ENCODE data around the gene VPS13C.

VPS13C gene

DNA sequence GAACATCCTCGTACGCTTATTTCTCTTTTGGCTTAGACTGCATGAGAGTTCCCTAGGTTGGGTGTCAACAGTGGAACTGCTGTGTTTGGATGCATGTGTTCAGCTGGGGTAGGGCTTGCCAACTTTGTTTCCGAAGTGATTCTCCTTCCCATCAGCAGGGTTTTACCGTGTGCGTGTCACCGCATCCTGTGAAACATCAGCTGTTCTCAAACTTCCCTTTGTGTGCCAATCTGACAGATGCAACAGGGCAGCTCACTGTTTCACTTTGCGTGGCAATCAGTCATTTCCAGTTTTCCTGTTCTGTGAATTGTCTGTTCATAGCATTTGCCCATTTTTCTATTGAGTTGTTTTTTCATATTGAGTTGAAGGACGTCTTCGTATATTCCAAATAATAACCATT lies 218.8 kb downstream of the VPS13C start:
- no peak for DNase-seq

DNA sequence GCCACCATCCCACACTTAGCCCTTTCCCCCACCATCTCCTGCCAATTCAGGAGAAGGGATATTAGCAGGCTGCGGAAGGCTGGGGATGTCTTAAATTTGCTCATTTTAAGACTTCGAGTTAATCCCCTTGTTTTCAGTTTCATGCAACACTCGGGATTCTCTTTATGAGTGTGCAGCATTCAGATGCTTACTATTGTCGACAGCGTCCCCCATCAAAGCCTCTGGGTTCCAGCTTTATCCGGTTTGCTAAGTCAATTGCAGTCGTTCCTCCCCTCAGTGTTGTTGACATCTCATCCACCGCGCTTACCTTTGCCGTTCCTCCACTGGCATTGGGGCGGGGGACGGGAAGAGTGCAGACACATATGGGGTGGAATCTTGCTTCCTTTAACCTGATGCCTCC lies 220.2 kb downstream of the VPS13C start:
- DNase-seq, result no peak

DNA sequence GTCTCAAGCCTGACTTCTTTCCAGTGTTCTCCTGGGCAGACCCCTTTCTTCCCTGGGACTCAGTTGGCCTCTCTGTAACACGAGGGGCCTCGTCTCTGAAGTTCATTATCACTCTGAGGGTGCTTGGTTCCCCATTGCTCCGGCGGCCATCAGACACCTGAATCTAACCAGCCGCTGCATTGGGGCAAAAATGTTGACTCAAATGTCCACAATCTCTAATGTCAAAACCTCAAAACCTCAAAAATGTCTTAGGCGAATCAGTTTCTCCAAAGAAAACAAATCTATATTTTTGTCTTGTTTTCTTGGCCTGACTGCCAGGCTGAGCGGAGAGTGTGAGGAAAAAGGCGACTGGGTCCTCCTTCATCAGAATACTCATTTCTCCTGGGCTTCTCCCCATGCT lies 220.7 kb downstream of the VPS13C start:
- no peak for DNase-seq

DNA sequence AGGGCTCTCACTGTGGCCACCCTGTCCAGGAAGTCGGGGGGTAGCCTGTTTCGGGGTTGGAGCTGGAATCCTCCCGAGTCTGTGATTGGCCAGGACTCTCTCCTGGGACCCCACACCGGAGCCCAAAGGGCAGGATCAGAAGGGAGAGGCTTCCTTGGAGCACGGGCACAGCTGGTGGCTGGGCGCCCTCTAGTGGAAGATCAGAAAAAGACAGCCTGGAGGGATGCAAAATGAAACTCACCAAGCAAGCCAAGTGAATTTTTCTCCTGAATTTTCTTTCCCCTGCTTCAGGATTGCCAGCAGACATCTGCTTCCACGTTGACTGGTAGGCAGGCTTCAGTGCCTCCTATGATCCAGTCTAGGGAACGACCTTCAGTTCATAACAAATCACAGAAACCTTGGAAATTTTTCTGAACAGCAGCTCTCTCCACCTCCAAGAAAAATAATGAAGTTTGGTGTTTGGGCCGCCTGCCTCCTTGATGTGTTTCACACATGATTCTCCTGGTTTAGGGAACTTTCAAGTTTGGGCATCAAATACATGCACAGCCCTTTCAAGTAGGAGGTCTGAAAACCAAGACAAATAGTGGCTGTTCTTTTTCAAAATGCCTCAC lies 224.6 kb downstream of the VPS13C start:
- peak; percentile 53 for DNase-seq

DNA sequence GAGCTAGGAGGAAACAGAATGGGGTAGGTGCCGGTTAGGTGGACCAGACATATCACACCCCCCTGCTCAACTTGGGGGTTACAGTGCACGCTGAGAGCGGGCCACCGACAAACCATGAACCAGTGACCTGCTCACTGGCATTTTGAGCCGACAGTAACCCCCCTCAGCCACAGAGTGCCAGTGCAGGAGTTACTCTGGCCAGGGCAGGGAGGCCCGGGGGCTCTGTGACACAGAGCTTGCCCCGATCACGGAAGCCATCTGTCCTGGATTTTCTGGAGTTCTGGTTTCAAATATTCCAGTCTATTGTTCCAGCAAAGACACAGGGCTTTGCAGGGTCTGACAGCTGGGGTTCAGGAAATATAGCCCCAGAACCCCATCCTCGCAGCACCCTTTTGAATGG lies 225.2 kb downstream of the VPS13C start:
- no peak for DNase-seq

DNA sequence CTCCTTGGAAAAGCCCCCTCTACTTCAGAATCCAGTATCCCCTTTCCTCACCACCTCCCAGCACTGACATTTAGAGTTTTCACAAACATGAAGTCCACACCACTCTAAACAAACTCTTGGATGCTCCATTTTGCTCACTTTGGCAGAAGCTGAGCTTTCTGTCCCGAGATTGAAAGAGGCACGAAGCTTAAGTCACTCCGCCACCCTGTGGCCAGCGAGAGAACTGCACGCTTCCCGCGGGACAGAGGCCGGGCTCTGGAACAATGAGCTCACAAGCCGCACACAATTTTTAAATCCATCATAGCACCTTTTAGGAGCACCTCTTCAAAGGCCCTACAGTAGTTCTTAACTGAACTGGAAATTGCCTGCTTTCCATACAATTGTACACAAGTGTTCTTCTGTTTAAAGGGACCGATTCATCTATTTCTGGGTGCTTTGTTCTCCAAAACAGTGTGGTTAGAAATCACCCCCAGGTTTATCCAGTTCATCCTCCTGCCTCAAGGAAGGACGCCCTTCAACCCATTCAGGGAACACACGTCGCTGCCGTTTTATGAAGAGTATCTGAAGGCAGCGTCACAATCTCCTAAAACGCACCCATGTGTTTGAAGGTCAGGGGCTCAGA lies 226.1 kb downstream of the VPS13C start:
- DNase-seq, result peak; percentile 74

DNA sequence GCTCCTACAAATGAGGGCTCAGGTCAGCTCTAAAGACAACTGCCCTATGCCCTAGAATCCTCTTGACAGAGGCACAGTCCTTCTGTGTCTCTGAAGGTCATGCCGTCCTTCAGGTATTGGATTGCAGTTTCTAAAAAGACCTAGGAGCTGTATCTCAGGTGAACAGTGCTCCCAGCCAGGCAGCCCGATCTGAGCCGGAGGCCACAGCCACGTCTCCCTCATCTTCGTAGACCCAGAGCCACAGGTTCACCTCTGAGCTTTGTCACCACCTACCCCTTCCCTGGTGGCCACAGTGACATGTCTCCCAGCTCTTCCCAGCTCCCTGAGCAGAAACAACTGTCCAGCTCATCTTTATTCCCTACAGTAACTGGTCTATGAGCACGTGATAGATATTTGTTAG lies 228.0 kb downstream of the VPS13C start:
- no peak for DNase-seq

DNA sequence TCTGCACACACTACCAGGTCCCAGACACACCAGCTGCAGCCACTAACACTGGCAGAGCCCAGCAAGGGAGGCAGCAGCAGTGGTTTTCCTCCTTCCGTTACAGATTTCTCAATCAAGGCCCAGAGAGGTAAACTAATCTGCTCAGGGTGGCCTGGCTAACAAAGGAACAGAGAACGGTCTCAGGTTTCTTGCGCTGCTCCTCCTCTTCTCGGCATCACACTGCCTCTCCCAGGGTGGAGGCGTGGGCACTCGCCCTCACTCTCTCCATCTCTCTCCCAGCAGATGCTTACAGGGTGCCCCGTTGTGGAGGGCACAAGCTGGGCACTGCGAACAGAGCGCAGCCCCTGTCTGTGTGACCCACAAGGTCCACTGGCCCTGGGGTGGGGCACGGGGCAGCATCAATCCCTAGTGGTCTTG lies 228.7 kb downstream of the VPS13C start:
- DNase-seq, result no peak

DNA sequence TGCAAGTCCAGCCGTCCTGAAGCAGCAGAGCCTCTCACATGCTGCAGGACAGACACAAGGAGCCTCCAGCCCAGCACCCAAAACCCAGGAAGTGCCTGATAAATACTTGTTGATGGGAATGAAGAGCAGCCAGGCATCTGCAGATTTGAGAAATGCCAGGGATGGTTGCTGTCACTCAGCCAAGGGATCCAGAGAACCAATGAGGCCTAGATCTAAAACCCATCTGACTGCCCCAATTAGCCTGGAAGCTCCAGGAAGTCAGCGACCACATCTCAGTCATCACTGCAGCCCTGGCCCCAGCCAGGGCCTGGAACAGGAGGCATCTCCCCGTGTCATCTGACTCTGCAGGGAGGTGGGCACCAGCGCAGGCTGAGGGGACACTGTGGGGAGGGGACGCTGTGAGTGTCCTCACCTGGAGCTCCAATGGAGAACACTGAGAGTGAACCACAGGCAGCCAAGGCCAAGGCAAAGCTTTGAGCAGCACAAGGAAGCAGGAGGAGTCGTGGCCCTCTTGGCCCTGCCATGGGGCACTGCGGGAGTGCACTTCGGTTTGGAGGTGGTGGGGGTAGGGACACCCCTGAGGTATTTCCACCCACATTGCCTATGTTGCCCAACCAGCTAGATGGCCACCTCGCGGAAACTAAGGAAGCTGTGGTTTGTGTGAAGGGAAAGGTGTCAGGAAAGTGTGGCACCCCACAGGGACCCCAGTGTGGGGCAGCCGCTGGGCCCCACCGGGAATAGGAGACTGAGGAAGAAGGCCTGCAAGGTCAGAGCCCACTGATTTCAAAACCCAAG lies 229.5 kb downstream of the VPS13C start:
- no peak for DNase-seq

DNA sequence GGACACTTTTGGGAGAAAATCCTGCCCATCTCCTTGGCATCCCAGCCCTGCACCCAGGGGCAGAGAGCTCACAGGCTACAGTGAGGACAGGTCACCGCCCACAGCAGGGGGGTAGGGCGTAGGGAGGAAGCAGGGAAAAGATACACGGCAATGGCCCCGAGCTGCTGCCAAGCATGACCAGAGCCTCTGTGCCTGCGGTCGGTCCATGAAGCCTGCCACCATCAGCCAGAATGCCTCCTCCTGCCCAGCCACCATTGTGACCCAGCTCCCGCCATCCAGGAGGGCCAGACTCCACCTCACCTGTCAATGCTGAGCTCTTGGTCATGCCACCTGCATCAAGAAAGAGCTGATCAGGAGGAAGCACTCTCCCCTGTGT lies 230.7 kb downstream of the VPS13C start:
- no peak for DNase-seq

DNA sequence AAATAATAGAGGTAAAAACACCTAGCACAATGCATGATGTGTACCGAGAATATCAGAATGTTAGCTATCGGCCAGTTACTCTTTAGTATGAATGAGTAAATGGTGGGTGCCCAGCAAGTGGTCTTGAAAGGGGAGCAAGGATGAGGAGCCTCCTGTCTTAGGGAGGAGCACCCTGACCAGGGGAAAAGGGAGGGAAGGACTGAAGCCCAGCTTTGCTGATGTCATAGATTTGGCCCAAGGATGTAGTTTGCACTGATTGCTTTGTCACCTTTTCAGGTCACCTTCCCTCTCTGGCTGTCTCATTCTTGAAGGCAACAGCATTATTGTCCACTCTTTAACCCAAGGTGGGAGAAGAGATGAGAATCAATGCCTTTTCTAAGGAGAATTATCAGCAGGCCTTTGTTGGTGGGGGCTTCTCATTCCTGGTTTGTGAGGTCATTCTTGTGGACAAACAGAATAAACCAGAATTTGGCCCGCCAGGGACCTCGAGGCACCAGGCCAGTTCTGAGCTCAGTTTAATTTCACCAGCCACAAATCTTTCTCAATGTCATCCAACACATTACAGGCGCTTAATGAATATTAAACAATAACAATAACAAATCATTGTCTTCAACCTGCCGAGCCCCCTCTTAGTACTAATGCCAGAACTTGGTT lies 231.3 kb downstream of the VPS13C start:
- DNase-seq, result no peak

DNA sequence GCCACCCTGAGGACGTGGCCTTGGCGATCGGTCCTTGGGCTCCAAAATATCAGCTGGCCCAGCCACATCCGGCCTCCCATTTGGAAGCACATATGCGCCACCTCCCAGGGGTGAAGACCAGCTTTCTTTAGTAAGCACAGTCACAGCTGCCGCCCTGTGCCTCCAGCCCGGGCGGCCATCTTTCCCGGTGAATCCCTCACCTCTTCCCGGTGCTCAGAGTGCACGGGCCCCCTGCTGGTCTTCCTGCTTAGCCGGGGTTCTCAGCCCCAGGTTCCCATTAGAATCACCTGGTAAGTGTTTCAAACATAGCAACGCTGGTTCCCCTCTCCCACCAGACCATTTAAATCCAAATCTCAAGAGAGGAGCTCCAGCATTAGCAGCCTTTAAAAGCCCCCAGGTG lies 232.2 kb downstream of the VPS13C start:
- no peak for DNase-seq

DNA sequence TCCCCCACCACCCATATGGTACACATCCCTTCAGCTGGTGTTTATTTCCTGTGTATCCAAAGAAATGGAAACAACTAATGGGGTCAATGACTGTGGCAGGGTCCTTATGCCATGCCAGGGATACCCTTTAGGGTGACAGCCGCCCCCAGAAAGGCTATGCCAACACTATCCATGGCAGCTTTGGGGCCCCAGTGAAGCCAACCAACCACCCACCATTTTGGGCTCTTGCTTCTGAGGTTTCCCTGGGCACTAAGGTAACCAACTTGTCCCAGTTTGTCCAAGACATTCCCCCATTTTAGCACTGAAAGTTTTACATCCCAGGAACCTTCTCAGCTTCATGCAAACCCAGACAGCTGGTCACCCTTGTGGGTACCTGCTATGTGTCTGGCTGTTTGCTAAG lies 233.1 kb downstream of the VPS13C start:
- DNase-seq, result no peak

DNA sequence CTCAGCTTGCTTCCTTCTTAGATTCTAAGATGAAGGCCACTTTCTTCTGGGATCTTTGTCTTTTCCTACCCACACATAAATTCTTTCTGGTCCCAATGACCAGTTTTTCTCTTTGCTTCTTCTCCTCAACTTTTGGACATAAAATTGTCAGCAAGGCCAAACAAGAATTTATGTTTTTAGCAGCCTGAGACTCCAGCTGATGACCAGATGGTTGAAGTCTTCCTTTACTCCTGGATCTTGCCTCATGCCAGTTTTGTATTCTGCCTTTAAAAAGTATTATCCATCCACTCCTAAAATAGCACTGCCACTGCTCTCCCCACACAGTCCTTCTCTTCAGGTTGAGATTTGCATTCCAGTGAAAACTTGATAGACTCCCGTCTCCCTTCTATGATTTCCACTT lies 236.0 kb downstream of the VPS13C start:
- DNase-seq, result no peak

DNA sequence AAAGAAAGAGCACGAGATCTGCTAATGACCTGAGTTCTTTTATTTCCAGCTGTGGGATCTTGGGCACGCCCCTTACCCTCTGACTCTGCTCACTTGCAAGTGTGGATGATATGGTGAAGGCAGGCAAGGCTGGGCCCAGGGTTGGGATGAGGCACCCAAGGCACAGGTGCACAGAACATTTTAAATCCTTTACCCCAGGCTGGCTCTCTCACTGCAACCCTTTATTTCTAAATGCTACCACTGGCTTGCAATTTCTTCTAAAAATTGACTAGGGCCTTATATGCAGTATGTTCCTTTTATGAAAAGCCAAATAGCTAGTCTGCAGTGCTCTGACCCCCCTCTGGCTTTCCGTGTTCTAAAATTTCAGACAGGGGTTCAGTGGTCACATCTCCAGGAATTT lies 237.7 kb downstream of the VPS13C start:
- no peak for DNase-seq

DNA sequence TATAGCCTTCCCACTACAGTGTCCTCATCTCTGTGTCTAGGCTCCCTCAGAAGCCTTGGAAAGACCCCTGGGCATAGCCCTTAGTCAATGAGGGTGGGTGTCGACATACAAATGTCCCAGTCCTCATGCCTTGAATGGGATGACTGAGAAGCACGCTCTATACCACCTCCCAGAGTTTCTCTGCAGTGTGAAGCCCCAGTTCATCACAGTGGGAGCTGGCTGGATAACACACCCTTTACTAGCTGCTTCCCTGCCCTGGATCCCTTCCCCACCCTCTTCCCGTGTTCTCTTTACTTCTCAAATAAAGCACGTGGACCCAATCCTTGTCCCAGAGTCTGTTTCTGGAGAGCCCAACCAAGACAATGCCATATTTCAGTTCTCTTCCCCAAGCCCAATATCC lies 239.3 kb downstream of the VPS13C start:
- no peak for DNase-seq

DNA sequence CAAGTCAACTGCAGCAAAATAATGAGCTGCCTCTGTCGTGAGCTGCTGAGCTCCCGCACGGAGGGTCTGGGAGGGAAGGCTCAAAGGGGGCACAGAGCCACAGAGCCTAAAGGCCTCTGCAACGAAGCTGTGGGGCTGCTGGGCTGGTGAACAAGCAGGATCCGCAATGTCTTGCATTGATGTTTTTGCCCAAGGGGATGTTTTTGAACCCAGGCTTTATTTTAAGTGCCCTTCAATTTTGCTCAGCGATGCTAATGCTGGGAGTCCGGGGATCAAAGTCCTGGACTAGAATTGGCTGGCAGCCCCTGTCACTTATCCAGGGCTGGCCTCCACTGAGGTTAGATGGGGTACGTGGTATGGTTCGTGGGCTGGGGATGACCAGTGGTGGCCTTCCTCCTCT lies 240.0 kb downstream of the VPS13C start:
- DNase-seq, result no peak

DNA sequence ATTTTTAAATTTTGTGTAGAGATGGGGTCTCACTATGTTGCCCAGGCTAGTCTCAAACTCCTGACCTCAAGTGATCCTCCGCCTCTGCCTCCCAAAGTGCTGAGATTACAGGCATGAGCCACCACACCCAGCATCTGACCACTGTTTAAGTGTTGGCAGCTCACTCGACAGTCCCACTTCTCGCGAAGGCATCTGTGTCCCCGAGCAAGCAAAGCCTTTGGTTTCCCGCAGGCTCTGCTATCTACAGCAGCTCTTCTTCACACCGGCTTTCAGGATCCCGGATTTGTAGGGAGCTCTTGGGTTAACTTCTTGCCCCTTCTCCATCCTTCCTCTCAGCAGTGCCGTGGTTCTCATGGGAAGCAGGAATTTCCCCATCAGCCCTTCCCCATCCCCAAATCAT lies 240.9 kb downstream of the VPS13C start:
- DNase-seq, result no peak

DNA sequence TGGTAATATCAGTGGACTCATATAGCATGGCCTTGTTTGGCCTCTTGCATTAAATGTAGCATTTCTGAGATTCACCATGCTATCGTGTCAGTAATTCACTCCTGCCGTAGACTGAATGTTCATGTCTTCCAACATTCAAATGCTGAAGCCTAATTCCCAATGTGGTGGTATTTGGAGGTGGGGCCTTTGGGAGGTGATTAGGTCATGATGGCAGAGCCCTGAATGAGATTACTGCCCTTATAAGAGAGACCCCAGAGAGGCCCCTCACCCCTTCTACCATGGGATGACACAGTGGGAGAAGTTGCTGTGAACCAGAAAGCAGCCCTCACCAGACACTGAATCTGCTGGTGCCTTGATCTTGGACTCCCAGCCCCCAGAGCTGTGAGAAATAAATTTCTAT lies 241.4 kb downstream of the VPS13C start:
- no peak for DNase-seq

DNA sequence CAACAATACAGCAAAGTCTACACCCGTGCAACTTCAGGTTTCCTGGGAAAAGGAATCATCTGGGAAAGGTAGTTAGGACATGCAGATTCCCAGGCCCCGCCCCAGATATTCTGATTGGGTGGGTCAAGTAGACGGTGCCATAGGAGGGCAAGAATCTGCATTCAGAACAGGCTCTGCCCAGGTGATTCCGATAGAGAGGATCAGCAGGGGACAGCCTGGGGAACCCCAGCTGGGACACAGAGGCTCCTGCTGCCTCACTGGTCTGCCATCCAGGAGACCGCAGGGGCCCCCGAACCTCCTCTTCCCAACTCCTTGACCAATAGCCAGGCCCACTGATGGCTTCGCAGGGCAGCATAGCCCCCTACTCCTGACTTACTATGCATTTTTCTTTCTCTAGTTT lies 243.4 kb downstream of the VPS13C start:
- no peak for DNase-seq

DNA sequence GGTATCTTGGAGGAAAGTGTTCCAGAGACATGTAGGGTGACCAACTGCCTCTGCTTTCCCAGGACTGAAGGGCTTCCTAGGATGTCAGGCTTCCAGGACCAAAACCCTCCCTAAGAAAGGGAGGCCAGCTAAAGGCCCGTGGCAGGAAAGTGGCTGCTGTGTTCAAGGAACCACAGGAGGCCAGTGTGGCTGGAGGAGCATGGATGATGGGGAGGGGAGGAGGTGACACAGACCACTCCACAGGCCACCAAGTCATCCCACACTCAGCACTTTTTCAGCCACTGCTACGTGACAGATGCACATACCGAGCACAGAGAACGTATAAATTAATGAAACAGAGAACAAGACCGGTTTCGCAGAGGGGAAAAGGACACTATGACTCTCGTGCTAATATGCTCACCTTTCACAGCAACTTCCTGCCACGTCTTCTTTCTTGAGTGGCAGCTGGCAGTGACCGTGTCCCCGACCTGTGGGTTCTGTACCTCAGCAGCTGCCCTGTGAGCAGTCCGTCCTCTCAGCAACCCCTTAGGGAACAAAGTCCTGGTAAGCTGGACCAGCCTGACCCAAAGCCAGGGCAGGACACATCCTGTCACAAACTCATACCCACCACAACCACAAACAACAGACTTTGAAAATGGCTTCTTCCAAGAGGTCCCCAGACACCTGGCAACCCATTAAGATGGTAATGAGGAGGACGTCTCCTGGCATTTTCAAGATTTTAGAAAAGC lies 244.7 kb downstream of the VPS13C start:
- DNase-seq, result no peak

DNA sequence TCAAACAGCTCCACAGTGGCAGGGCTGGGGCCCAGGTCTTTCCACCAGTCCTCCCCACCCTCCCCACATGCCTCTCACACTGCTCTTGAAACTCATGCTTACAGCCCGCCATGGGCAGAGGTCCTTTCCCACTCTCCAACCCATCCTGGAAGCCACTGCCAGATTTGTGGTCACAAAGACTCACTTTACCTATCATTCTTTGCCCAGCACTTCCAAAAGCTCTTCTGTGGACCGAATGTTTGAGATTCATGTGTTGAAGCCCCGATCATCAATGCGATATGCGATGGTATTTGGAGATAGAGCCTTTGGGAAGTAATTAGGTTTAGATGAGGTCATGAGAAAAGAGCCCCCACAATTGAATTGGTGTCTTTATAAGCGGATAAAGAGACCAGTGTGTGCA lies 247.8 kb downstream of the VPS13C start:
- no peak for DNase-seq

DNA sequence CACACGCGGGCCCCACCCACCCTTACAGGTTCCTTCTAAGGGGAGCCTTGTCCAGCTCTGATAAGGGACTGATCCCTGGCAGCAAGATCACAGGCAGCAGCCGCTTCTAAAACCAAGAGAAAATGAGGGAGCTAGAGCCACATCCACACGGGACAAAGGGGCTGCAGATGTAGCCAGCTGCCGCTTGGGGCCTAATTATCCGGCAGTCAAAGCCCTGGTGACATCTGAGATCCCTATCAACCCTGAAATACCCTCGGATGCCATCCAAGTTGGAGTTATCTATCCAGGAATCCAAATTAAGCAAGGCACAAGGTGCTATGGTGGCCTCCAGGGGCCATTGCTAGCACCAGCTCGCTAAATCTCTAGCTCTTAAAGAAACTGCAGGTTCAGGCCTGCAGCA lies 248.3 kb downstream of the VPS13C start:
- no peak for DNase-seq
